ENCODE data around the gene TPCN2. TPM values are rescaled to one million over a fixed set of nuclear protein-coding genes. Genes with fewer than 3 reads are reported as not detected.

TPCN2 gene
- total and polyA plus RNA-seq, 9 of the 15 experiments (the other 6 are each of a cell fraction or from before 2014, with no cell fraction given) = 0.66 to 10.2 (median 4.6) TPM

- peaks cover 24 to 83% of the 10 kb centered on the region in 2 experiments for H3K27me3 ChIP-seq (ENCODE audit: control insufficient read depth in 2 of 2, insufficient read depth in 2 of 2, low read length in 2 of 2)
- TF ChIP-seq ZNF518B (CRISPR knock-in tag; IDR thresholded peaks at IDR 0.05) (no peak), HNRNPLL (IDR thresholded peaks at IDR 0.05; ENCODE audit: low read depth, low read length, poor library complexity, severe bottlenecking) (no peak), ZBTB1 (CRISPR knock-in tag; IDR thresholded peaks at IDR 0.05; ENCODE audit: borderline replicate concordance, low read depth) (no peak), ZHX1 (conservative IDR thresholded peaks at IDR 0.05; ENCODE audit: low read length) (no peak), BDP1 (IDR thresholded peaks at IDR 0.05; ENCODE audit: insufficient read depth, insufficient read length) (no peak), CTCF (IDR thresholded peaks at IDR 0.05 in 2 of 3, conservative IDR thresholded peaks at IDR 0.05 in 1 of 3; ENCODE audit: insufficient read depth in 2 of 3, low read depth in 1 of 3, low read length in 3 of 3) (no peak), ZMIZ1 (IDR thresholded peaks at IDR 0.05; ENCODE audit: low read depth in 2 of 2, low read length in 2 of 2) (no peak), MTA1 (IDR thresholded peaks at IDR 0.05; ENCODE audit: borderline replicate concordance) (no peak), ZBTB8A (IDR thresholded peaks at IDR 0.05; ENCODE audit: partially characterized antibody) (no peak)
- no peak overlapping the region for H3K4me2 ChIP-seq (ENCODE audit: insufficient read depth, low read length)
- ChIA-PET POLR2A (interaction anchor here (0.6 to 0.7 kb wide), 2 partner anchors 68 to 102 kb away, joined by 3 read pairs; no protein-coding TSS in a partner anchor), CTCF (ENCODE audit: low intra/inter-chr PET ratio) (no interaction called here)
- DNase-seq (ENCODE audit: extremely low read depth in 1 of 4, low spot score in 3 of 4) = no peak
- peaks cover 0 to 8% of the 10 kb centered on the region in 2 experiments; a peak in 3 of 5 replicates for H3K4me1 ChIP-seq (replicated peaks in 1 of 2; ENCODE audit: control insufficient read depth in 2 of 2, insufficient read depth in 2 of 2, low read length in 2 of 2)
- H3K36me3 ChIP-seq (ENCODE audit: control insufficient read depth, insufficient read depth, low read length) = no peaks in the 10 kb centered on the region
- no peaks in the 10 kb centered on the region for H3K79me2 ChIP-seq (ENCODE audit: control insufficient read depth, insufficient read depth, low read length)
- no peak overlapping the region for H3K27ac ChIP-seq (ENCODE audit: extremely low read depth, low read depth, low read length)
- in situ Hi-C loops (cut with MboI) = no loop called here
- no peak overlapping the region for H2AFZ ChIP-seq (ENCODE audit: low read depth, low read length)
- no TSS peak for BruUV-seq (replicated peaks)
- H4K20me1 ChIP-seq (replicated peaks; ENCODE audit: control insufficient read depth, insufficient read depth, low read length) = peaks cover 14% of the 10 kb centered on the region; the same call in 1 of the 2 replicates
- WGBS (ENCODE audit: insufficient coverage, low coverage, missing lambda C conversion rate) = 6% methylated on average over 13 of the region's 13 CpGs
- no peaks in the 10 kb centered on the region for H3K9me3 ChIP-seq (replicated peaks; ENCODE audit: control insufficient read depth, insufficient read depth, low read depth, low read length)
- intact Hi-C loops (cut with micrococcal nuclease) = no loop called here
- no peak for FAIRE-seq
- no peaks in the 10 kb centered on the region for H3K9me1 ChIP-seq (ENCODE audit: control insufficient read depth, insufficient read depth, low read length)
- no peak overlapping the region for H3K9ac ChIP-seq (ENCODE audit: insufficient read depth in 1 of 2, low read depth in 2 of 2, low read length in 2 of 2)
- no peak overlapping the region for H3K4me3 ChIP-seq
- no peak for ATAC-seq
These were observed 29.8 kb upstream of the TPCN2 start for GRCh38 chr11:69018924-69019323.

Measured in K562 (cell line).